Ascending aorta (tissue), 2 donors: ENCODE results near the gene LDB3. TPM values are rescaled to one million over a fixed set of nuclear protein-coding genes. Genes with fewer than 3 reads are reported as not detected.
A peak's percentile ranks its signal among the peaks of the same experiment; 100 is the strongest.

ENCODE experiments used
- DNase-seq, 2 donors: peaks; one replicate each; pipeline ENCODE4 v3.0.0-alpha.2; 2019; ENCODE audit warnings: low spot score in 2 of 2
- H3K27ac ChIP-seq, 2 donors: fragments of 200-600 bp; sonication (generic); one replicate each; pipeline ENCODE4 v1.5.1; 2016 to 2017; ENCODE audit warnings: mild to moderate bottlenecking in 1 of 2
- H3K27me3 ChIP-seq: fragments of 200-600 bp; sonication (generic); one replicate; pipeline ENCODE4 v1.5.1; 2017
- H3K36me3 ChIP-seq, 2 donors: fragments of 200-600 bp; sonication (generic); one replicate each; pipeline ENCODE4 v1.5.1; 2016
- H3K4me1 ChIP-seq, 2 donors: fragments of 200-600 bp; sonication (generic); one replicate each; pipeline ENCODE4 v1.5.1; 2016 to 2017; ENCODE audit warnings: mild to moderate bottlenecking in 1 of 2
- H3K4me3 ChIP-seq, 2 donors: fragments of 200-600 bp; sonication (generic); one replicate each; pipeline ENCODE4 v1.5.1; 2016 to 2017; ENCODE audit warnings: mild to moderate bottlenecking in 1 of 2
- H3K9me3 ChIP-seq, 2 donors: fragments of 200-600 bp; sonication (generic); one replicate each; pipeline ENCODE4 v1.5.1; 2016
- CTCF ChIP-seq, 3 experiments: fragments of 200-600 bp in 2 of 3; fragments of 450-650 bp in 1 of 3; sonication (generic) in 2 of 3; IDR thresholded peaks; one replicate each; pipeline ENCODE4 v1.5.1; 2016 to 2019; ENCODE audit warnings: antibody characterized with exemption in 3 of 3, mild to moderate bottlenecking in 1 of 3, moderate library complexity in 1 of 3
- intact Hi-C: fragments of 100-400 bp; cut with DNase I; formaldehyde crosslinking; loops from one replicate; pipeline ENCODE4 v1.15.1; 2023
- total RNA-seq: library from RNA; depleted of rRNA; stranded (reverse); fragments of >200 nt; gene quantifications from one replicate; pipeline ENCODE4 v1.1.0, GENCODE V29; 2016

Gene LDB3
- total RNA-seq, 1 donor from 2014 or later, result 27.4 TPM

- no peak for TF ChIP-seq CTCF (IDR thresholded peaks at IDR 0.05)
- no peaks in the 10 kb centered on the region for H3K36me3 ChIP-seq
- H3K9me3 ChIP-seq, result no peaks in the 10 kb centered on the region
- no peak for DNase-seq
- peak overlapping the region; percentile 100 for H3K27ac ChIP-seq
- no peaks in the 10 kb centered on the region for H3K27me3 ChIP-seq
- intact Hi-C loops, result loop anchor here (5.0 kb wide), 4 partner anchors 42 to 212 kb away; partner anchors contain the start of gene ADIRF
- H3K4me3 ChIP-seq, result peak overlapping the region; percentile 82 to 96
- peaks cover 5 to 26% of the 10 kb centered on the region in 2 donors for H3K4me1 ChIP-seq
Measured at GRCh38 chr10:86755454-86755739, 87.1 kb downstream of the LDB3 start.

- H3K4me1 ChIP-seq, result peaks cover 5 to 28% of the 10 kb centered on the region in 2 donors
- H3K27ac ChIP-seq, result peak overlapping the region; percentile 100
- no peak for TF ChIP-seq CTCF (IDR thresholded peaks at IDR 0.05)
- no peaks in the 10 kb centered on the region for H3K27me3 ChIP-seq
- DNase-seq, result peak; percentile 33 to 93
- peak overlapping the region; percentile 82 to 96 for H3K4me3 ChIP-seq
- intact Hi-C loops, result loop anchor here (2.0 to 5.0 kb wide), 6 partner anchors 41 to 339 kb away; partner anchors contain the start of genes ADIRF, GLUD1 and SHLD2
- H3K9me3 ChIP-seq, result no peaks in the 10 kb centered on the region
- H3K36me3 ChIP-seq, result no peaks in the 10 kb centered on the region
Measured at GRCh38 chr10:86755740-86756510, 87.6 kb downstream of the LDB3 start.

- Histone ChIP-seq H3K4me1 (peaks cover 5 to 28% of the 10 kb centered on the region in 2 donors), H3K36me3 (no peaks in the 10 kb centered on the region), H3K4me3 (peak within 1 kb of the TSS; percentile 82 to 96), H3K9me3 (no peaks in the 10 kb centered on the region), H3K27me3 (no peaks in the 10 kb centered on the region), H3K27ac (peak within 1 kb of the TSS; percentile 100)
- no peak for TF ChIP-seq CTCF (IDR thresholded peaks at IDR 0.05)
- intact Hi-C loops, result loop anchor here (1.0 to 5.0 kb wide), 7 partner anchors 23 to 338 kb away; partner anchors contain the start of genes ADIRF, GLUD1 and SHLD2
- peak in 1 of 2 donors; percentile 94 for DNase-seq
Measured at GRCh38 chr10:86756511-86757112, 88.3 kb downstream of the LDB3 start, which contains the start of gene BMPR1A. TSS of gene BMPR1A (plus strand) at chr10:86756619. CDS start at chr10:86876019, 119,400 bp downstream.

- H3K4me1 ChIP-seq, result peaks cover 5 to 28% of the 10 kb centered on the region in 2 donors
- peak in 2 of 3 experiments; percentile 16 to 21 for TF ChIP-seq CTCF (IDR thresholded peaks at IDR 0.05)
- H3K27me3 ChIP-seq, result no peaks in the 10 kb centered on the region
- DNase-seq, result peak in 1 of 2 donors; percentile 73
- intact Hi-C loops, result loop anchor here (1.0 to 5.0 kb wide), 7 partner anchors 24 to 337 kb away; partner anchors contain the start of genes ADIRF, GLUD1 and SHLD2
- peak overlapping the region; percentile 82 to 96 for H3K4me3 ChIP-seq
- H3K27ac ChIP-seq, result peak overlapping the region; percentile 100
- no peaks in the 10 kb centered on the region for H3K9me3 ChIP-seq
- H3K36me3 ChIP-seq, result no peaks in the 10 kb centered on the region
Measured at GRCh38 chr10:86757113-86757972, 89.0 kb downstream of the LDB3 start.
